Mucosa of descending colon (tissue), 3 donors: ENCODE measurements around the gene STUM. TPM values are rescaled to one million over a fixed set of nuclear protein-coding genes. Genes with fewer than 3 reads are reported as not detected.

Experiments used
- ATAC-seq: fragments of 200-7000 bp; cut with Tn5 transposase; one replicate; pipeline ENCODE4 v1.9.1; 2020; ENCODE audit warnings: mild to moderate bottlenecking, moderate library complexity
- DNase-seq, 3 donors: peaks; one replicate each; pipeline ENCODE4 v3.0.0-alpha.2; 2020
- H3K36me3 ChIP-seq: fragments of 200-600 bp; one replicate; pipeline ENCODE4 v1.8.0; 2021; ENCODE audit warnings: low read depth, mild to moderate bottlenecking
- H3K4me1 ChIP-seq: fragments of 200-600 bp; one replicate; pipeline ENCODE4 v1.8.0; 2021; ENCODE audit warnings: low read depth, mild to moderate bottlenecking
- H3K4me3 ChIP-seq: fragments of 200-600 bp; one replicate; pipeline ENCODE4 v1.8.0; 2021; ENCODE audit warnings: mild to moderate bottlenecking
- H3K9me3 ChIP-seq: fragments of 200-600 bp; one replicate; pipeline ENCODE4 v1.8.0; 2021; ENCODE audit warnings: mild to moderate bottlenecking
- intact Hi-C, 2 donors: fragments of 100-400 bp; cut with DNase I in 1 of 2; cut with micrococcal nuclease in 1 of 2; formaldehyde crosslinking; loops; one replicate each; pipeline versions ENCODE4 v1.11.0 to v1.11.1; 2022; cut with DNase I, micrococcal nuclease
- total RNA-seq, 3 donors: library from RNA; stranded (reverse); fragmentation: NEBNext Ultra II Directional in 2 of 3; extraction: Animal tissue kit (Norgen Biotek cat#: 25700) in 2 of 3; gene quantifications; one replicate each; pipeline versions ENCODE4 v1.2.1 to v1.2.4, GENCODE V29; 2021 to 2023
- TF ChIP-seq, protein P1 (sequence below): fragments of 200-600 bp; IDR thresholded peaks from one replicate; pipeline ENCODE4 v1.8.0; 2022; ENCODE audit warnings: antibody characterized with exemption, mild to moderate bottlenecking
- donor health status: DM: no; HTN: no; CAD: no; lungs with moderate emphysema.
- donor health status: DM: no; HTN: no; CAD: no.
- donor health status: DM: no; HTN: yes; CAD: no.

STUM gene
- total RNA-seq, 3 donors from 2014 or later: 1.2 to 18.4 (median 4.9) TPM

DNA sequence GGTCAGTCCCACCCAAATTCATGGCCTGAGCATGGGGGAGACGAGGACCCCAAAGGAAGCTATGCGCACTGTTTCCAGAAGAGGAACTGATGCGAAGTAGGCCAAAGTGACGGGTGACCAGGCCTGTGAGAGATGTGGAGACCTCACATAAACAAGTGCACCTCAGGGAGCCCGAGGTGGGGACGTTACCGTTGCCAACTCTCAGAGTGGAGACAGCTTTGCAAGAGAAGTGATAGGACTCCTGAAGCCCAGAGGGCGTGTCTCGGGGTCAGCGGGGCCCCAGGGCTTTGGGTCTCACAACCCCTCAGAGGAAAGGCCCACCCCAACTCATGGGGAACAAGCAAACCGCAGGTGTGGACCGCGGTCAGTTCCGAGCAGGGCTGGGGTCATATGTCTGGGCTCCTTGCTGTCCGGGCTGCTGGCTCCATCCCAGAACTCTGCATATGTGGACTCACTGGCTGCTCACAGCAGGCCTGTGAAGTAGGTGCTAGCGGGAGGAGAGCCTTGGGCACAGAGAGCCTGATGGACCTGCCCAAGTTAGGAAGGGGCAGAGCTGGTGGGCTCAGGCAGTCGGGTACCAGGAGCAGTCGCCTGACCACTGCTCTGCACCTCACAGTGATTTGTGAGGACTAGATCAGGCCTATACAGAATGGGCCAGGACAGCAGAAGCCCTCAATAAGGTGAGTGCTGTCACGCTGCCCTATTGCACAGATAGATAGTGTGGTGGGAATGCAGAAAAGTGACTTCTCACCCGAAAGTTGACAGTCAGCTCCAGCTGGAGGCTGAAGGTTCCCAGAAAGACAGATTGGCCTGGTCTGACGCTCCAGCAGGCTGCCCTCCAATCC, 26.2 kb downstream of the STUM start:
- no peak for ATAC-seq
- Histone ChIP-seq H3K9me3 (no peaks in the 10 kb centered on the region), H3K4me3 (no peak overlapping the region), H3K4me1 (no peaks in the 10 kb centered on the region), H3K36me3 (no peaks in the 10 kb centered on the region)
- intact Hi-C loops: no loop called here
- DNase-seq: no peak
- TF ChIP-seq, protein P1, sequence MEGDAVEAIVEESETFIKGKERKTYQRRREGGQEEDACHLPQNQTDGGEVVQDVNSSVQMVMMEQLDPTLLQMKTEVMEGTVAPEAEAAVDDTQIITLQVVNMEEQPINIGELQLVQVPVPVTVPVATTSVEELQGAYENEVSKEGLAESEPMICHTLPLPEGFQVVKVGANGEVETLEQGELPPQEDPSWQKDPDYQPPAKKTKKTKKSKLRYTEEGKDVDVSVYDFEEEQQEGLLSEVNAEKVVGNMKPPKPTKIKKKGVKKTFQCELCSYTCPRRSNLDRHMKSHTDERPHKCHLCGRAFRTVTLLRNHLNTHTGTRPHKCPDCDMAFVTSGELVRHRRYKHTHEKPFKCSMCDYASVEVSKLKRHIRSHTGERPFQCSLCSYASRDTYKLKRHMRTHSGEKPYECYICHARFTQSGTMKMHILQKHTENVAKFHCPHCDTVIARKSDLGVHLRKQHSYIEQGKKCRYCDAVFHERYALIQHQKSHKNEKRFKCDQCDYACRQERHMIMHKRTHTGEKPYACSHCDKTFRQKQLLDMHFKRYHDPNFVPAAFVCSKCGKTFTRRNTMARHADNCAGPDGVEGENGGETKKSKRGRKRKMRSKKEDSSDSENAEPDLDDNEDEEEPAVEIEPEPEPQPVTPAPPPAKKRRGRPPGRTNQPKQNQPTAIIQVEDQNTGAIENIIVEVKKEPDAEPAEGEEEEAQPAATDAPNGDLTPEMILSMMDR: no peak

DNA sequence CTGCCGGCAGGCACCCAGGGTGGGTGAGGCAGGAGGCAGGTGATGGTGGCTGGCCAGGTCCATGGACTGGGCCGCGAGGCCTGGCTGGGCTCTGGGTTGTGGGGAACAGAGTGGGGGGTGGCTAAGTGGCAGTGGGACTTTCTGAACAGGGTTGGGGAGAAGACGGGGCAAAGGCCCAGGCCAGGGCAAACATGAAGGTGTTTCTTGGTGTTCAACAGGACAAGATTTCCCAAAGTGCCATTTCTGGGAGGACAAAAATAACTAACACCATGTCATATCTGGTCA, 26.8 kb downstream of the STUM start:
- Histone ChIP-seq H3K4me3 (no peak overlapping the region), H3K4me1 (no peaks in the 10 kb centered on the region), H3K9me3 (no peaks in the 10 kb centered on the region), H3K36me3 (no peaks in the 10 kb centered on the region)
- intact Hi-C loops: no loop called here
- DNase-seq (no peak), ATAC-seq (no peak)
- TF ChIP-seq, protein P1: no peak

GRCh38 chr1:226575739-226576378, 27.3 kb downstream of the STUM start:
- H3K36me3 ChIP-seq: no peaks in the 10 kb centered on the region
- TF ChIP-seq, protein P1: no peak
- no peak for DNase-seq
- intact Hi-C loops: no loop called here
- no peak for ATAC-seq
- no peaks in the 10 kb centered on the region for H3K9me3 ChIP-seq
- H3K4me1 ChIP-seq: no peaks in the 10 kb centered on the region
- no peak overlapping the region for H3K4me3 ChIP-seq

GRCh38 chr1:226576601-226577000, 28.0 kb downstream of the STUM start:
- no peak for ATAC-seq
- intact Hi-C loops: no loop called here
- no peaks in the 10 kb centered on the region for H3K36me3 ChIP-seq
- no peaks in the 10 kb centered on the region for H3K4me1 ChIP-seq
- no peak for DNase-seq
- TF ChIP-seq, protein P1: no peak
- H3K4me3 ChIP-seq: no peak overlapping the region
- H3K9me3 ChIP-seq: no peaks in the 10 kb centered on the region

DNA sequence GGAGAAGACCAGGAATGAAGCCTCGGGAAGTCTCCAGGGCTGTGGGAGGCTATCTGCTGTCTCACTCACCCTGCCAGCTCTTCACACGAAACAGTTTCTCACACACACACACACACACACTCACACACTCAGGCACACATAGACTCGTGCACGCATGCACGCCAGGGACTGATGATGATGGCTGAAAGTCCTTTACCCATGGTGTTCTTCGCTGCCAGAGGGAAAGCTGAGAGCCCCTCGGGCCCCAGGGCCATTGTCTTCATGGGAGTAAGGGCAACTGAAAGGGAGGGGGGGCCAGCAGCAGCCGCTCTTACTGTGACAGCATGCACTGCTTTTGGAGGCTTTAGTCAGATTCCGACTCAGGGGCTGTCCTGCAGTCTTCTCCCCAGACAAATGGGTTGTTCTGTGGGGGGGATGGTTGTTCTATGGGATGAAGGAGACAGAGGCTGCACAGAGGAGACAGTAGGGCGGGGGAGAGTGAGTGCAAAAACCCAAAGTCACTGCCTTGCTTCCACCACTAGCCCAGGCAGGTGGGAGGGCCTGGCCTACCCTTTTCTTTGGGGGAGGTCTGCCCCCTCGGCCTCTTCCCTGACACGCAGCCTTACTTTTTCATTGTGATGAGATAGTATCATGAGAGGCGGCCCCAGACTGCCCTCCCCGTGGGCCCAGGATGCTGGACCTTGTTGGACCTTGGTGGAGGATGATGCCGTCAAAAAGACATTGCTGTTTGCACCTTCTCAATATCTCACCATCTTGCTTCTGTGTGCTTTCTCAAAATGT, 29.0 kb downstream of the STUM start:
- no peak for ATAC-seq
- H3K36me3 ChIP-seq: no peaks in the 10 kb centered on the region
- TF ChIP-seq, protein P1: no peak
- no peaks in the 10 kb centered on the region for H3K4me1 ChIP-seq
- no peaks in the 10 kb centered on the region for H3K9me3 ChIP-seq
- no peak overlapping the region for H3K4me3 ChIP-seq
- intact Hi-C loops: no loop called here
- no peak for DNase-seq
